ENCODE results near the gene NMNAT1. TPM values are rescaled to one million over a fixed set of nuclear protein-coding genes. Genes with fewer than 3 reads are reported as not detected.
A peak's percentile ranks its signal among the peaks of the same experiment; 100 is the strongest.

NMNAT1 gene
- total and polyA plus RNA-seq, 9 donors, result 2.3 to 16.0 (median 5.8) TPM

DNA sequence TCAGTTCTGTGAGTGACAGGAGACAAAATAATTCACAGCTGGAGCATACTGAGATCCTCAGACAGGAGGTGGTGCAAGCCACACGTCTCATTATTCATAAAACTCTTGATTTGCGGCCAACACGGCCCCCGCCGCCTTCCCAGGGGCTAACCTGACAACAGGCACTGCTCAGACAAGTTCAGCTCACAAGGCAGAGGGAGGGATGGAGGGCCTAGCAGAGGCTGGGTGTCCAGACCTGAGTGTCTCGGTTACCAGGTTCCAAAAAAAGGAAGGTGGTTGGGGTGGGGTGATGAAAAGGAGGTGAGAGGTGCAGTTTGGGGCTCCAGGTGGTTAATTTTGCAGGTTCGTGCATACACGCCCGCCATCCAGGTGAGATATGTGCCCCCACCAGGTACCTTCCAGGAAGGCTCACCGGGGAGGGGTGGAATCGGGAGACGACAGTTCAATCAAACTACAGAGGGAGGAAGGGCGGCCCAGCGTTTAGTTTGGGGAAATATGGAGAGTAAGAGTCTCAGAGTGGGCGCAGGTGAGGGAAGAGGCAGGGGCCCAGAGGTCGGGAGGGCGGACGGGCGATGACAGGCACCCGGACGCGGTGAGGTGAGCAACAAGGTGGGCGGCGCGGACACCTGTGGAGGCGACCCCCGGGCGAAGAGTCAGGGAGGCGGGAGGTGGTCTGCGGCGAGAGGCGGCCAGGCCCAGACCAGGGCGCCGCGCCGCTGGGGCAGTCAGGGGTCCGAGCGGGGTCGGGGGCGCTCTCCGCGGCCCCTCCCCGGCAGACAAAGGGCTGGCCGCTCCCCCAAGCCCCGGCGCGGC is 33.8 kb upstream of the NMNAT1 start:
- Histone ChIP-seq H3K36me3 (no peaks in the 10 kb centered on the region), H3K27ac (peak overlapping the region; percentile 19 to 79), H3K4me3 (peak overlapping the region; percentile 93), H3K9me3 (no peaks in the 10 kb centered on the region), H3K4me1 (ENCODE audit: insufficient read depth) (peaks cover 7% of the 10 kb centered on the region), H3K27me3 (no peaks in the 10 kb centered on the region)
- WGBS, 3 donors, result 2 to 3% (median 3%) methylated on average over 28 to 47 of the region's 47 CpGs
- DNase-seq, result peak; percentile 31 to 69 (median 61)
- TF ChIP-seq EP300 (IDR thresholded peaks at IDR 0.05) (no peak), POLR2A (IDR thresholded peaks at IDR 0.05) (no peak)
- intact Hi-C loops (cut with DNase I), result no loop called here

DNA sequence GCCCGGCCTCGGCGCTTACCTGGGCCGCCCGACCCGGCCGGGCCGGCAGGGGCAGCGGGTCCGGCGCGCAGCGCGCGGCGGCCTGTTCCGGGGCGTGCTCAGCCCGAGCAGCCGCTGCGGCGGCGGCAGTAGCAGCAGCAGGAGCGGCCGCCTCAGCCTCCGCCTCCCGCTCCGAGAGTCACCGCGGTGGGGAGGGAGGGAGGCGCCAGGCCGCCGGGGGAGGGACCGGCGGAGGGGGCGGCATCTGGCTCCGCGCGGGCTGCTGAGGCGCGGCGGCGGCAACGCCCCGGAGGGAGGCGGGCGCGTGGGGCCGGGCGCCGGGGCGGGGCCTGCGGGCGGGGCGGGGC is 33.2 kb upstream of the NMNAT1 start, which contains the start of gene CTNNBIP1:
TSS of gene CTNNBIP1 (minus strand) at position 194 of the 347 bp plus-strand sequence. CDS start 38,205 bp downstream, outside the sequence.
- H3K4me3 ChIP-seq, result peak within 1 kb of the TSS; percentile 93
- 0 to 2% (median 0%) methylated on average over 4 to 55 of the region's 55 CpGs for WGBS, 3 donors
- peaks cover 7% of the 10 kb centered on the region for H3K4me1 ChIP-seq (ENCODE audit: insufficient read depth)
- intact Hi-C loops (cut with DNase I), result no loop called here
- H3K27ac ChIP-seq, result peak within 1 kb of the TSS; percentile 79 to 85
- DNase-seq, result no peak
- H3K36me3 ChIP-seq, result no peaks in the 10 kb centered on the region
- peak; percentile 19 for TF ChIP-seq POLR2A (IDR thresholded peaks at IDR 0.05)
- TF ChIP-seq, protein P1, sequence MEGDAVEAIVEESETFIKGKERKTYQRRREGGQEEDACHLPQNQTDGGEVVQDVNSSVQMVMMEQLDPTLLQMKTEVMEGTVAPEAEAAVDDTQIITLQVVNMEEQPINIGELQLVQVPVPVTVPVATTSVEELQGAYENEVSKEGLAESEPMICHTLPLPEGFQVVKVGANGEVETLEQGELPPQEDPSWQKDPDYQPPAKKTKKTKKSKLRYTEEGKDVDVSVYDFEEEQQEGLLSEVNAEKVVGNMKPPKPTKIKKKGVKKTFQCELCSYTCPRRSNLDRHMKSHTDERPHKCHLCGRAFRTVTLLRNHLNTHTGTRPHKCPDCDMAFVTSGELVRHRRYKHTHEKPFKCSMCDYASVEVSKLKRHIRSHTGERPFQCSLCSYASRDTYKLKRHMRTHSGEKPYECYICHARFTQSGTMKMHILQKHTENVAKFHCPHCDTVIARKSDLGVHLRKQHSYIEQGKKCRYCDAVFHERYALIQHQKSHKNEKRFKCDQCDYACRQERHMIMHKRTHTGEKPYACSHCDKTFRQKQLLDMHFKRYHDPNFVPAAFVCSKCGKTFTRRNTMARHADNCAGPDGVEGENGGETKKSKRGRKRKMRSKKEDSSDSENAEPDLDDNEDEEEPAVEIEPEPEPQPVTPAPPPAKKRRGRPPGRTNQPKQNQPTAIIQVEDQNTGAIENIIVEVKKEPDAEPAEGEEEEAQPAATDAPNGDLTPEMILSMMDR (IDR thresholded peaks at IDR 0.05), result no peak
- no peaks in the 10 kb centered on the region for H3K9me3 ChIP-seq
- H3K27me3 ChIP-seq, result no peaks in the 10 kb centered on the region

DNA sequence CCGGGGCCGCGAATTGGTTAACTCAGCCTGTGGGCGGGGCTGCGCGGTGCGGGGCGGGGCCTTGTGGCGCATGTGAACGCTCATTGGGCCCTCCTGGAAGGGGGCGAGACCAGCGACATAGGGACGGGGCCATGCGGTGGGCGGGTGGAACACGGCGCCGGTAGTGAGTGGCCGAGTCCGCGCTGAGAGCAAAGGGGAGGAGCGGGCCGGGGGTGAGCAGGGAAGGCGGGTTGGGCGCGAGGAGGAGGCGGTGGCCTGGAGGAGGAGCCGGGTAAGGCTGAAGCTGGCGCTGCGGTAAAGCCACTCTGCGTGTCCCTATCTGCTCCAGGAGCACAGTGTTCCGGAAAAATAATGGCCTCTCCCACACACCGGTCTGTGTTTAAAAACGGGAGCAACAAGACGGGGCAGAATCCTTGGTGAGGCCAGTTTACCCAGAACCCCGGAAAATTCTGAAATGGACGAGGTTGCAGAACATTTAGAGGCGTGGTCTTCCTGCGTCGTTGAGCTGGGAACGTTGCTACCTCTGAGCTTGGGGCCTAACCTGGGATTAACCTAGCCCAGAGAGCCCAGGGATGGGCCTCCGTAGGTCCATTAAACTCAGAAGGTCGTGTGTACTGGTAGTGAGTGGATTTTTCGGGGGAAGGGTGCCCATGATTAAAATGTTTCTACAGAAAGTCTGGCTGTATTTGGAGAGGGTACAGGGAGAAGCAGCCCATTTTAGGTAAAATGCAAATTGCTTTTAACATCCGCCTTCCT is 32.7 kb upstream of the NMNAT1 start:
- no peaks in the 10 kb centered on the region for H3K36me3 ChIP-seq
- H3K4me1 ChIP-seq (ENCODE audit: insufficient read depth), result peaks cover 7% of the 10 kb centered on the region
- DNase-seq, result peak; percentile 100
- intact Hi-C loops (cut with DNase I), result no loop called here
- TF ChIP-seq, protein P1 (IDR thresholded peaks at IDR 0.05), result no peak
- TF ChIP-seq EP300 (IDR thresholded peaks at IDR 0.05), result no peak
- TF ChIP-seq POLR2A (IDR thresholded peaks at IDR 0.05), result peak; percentile 85
- peak overlapping the region; percentile 58 for H3K4me3 ChIP-seq
- H3K27ac ChIP-seq, result peak overlapping the region; percentile 53 to 85
- no peaks in the 10 kb centered on the region for H3K27me3 ChIP-seq
- 0 to 1% (median 1%) methylated on average over 43 to 45 of the region's 45 CpGs for WGBS, 3 donors
- no peaks in the 10 kb centered on the region for H3K9me3 ChIP-seq

DNA sequence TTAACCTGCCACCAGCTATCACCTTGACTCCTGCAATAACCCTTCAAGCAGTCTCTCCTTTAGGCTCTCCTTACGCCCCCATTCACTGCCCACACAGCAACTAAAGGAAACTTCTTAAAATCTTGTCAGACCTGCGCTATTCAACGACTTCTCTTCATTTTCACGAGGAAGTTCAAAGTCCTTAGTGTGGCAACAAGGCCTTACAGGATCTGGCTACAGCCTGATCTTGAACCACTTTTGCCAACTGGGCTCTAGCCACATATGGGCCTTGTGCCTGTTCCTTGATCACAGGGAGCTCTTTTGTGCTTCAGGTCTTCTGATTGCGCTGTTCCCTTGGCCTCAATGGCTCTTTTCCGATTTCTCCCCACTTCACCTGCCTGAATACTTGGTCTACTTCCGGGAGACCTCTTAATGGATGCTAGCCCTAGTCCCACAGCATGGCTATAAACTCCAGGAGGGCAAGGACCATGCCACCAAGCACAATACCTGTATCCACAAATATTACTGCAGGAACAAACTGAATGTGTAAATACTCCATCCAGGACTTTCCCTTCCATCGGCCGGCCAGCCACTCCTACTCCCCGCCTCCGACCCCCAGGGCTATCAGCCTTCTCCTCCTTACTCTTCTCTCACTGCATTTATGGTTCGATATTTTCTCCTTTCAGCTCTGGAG is 30.9 kb upstream of the NMNAT1 start:
- TF ChIP-seq POLR2A (IDR thresholded peaks at IDR 0.05) (no peak), EP300 (IDR thresholded peaks at IDR 0.05) (no peak)
- TF ChIP-seq, protein P1 (IDR thresholded peaks at IDR 0.05), result no peak
- WGBS, 3 donors, result 80 to 84% (median 80%) methylated on average over 12 of the region's 12 CpGs
- Histone ChIP-seq H3K9me3 (no peaks in the 10 kb centered on the region), H3K4me3 (no peak overlapping the region), H3K27ac (no peak overlapping the region), H3K36me3 (no peaks in the 10 kb centered on the region), H3K4me1 (ENCODE audit: insufficient read depth) (peaks cover 7% of the 10 kb centered on the region), H3K27me3 (no peaks in the 10 kb centered on the region)
- intact Hi-C loops (cut with DNase I), result no loop called here
- DNase-seq, result no peak

All from ovary (tissue), 9 donors.